HepG2 (cell line): Measurements from ENCODE around the gene GFER. TPM values are rescaled to one million over a fixed set of nuclear protein-coding genes. Genes with fewer than 3 reads are reported as not detected.

Source experiments
- ATAC-seq: fragments of 200-7000 bp; cut with Tn5 transposase; 3 replicates; pipeline ENCODE4 v1.9.1; 2020; ENCODE audit warnings: mild to moderate bottlenecking, moderate library complexity
- BruUV-seq: library from RNA; stranded (reverse); fragments of 400-500 nt; replicated peaks from 2 replicates; lab custom pipeline; 2021; lab: Mats Ljungman, UMichigan
- CTCF ChIA-PET: fragments of 300-600 bp; formaldehyde crosslinking; extraction: SDS; loops from one replicate; lab custom pipeline; 2021; ENCODE audit warnings: low total read pairs, inconsistent platforms, low intra/inter-chr PET ratio; lab: Yijun Ruan, JAX
- POLR2A ChIA-PET: fragments of 350-600 bp; sonication (Branson Sonifier 250); formaldehyde crosslinking; loops from one replicate; lab custom pipeline; 2020; ENCODE audit warnings: antibody characterized with exemption, inconsistent platforms; lab: Yijun Ruan, JAX
- DNase-seq: peaks from one replicate; pipeline ENCODE4 v3.0.0-alpha.2; 2015; ENCODE audit warnings: low spot score
- FAIRE-seq: peaks from 3 replicates; lab custom pipeline; 2011; peaks lifted over from hg19 to GRCh38; lab: Jason Lieb, UNC
- H2AFZ ChIP-seq: one replicate; pipeline ENCODE4 v1.6.1; 2011; ENCODE audit warnings: low read length, inconsistent platforms
- H3K27ac ChIP-seq: fragments of 300-600 bp; 3 replicates; pipeline ENCODE4 v1.8.0; 2011; ENCODE audit warnings: mixed run types, mild to moderate bottlenecking, mixed read lengths, low read length, inconsistent platforms; ENCODE audit not compliant: insufficient read depth; ENCODE audit errors: extremely low read length
- H3K27me3 ChIP-seq, 2 experiments: fragments of 200-600 bp in 1 of 2; 2 replicates in 1 of 2; 3 replicates in 1 of 2; pipeline versions ENCODE4 v1.6.0 to v1.8.0; 2011; ENCODE audit warnings: low read length in 2 of 2, mild to moderate bottlenecking in 2 of 2, moderate library complexity in 2 of 2, inconsistent platforms in 1 of 2; ENCODE audit not compliant: insufficient read depth in 2 of 2, control insufficient read depth in 1 of 2
- H3K36me3 ChIP-seq, 2 experiments: fragments of 200-600 bp in 1 of 2; replicated peaks in 1 of 2; 2 replicates in 1 of 2; 3 replicates in 1 of 2; pipeline versions ENCODE4 v1.5.1 to v1.8.0; 2011; ENCODE audit warnings: low read length in 2 of 2, inconsistent platforms in 1 of 2; ENCODE audit not compliant: insufficient read depth in 2 of 2, control insufficient read depth in 1 of 2
- H3K4me1 ChIP-seq: 2 replicates; pipeline ENCODE4 v1.5.1; 2012; ENCODE audit warnings: low read length, inconsistent platforms; ENCODE audit not compliant: insufficient read depth
- H3K4me2 ChIP-seq: 2 replicates; pipeline ENCODE4 v1.6.0; 2011; ENCODE audit warnings: low read depth, low read length, inconsistent platforms
- H3K4me3 ChIP-seq, 3 experiments: fragments of 200-600 bp in 1 of 3; sonication (generic), shearing (Covaris generic) in 1 of 3; replicated peaks in 1 of 3; 2 replicates each; pipeline ENCODE4 v1.5.1; 2011 to 2016; ENCODE audit warnings: low read length in 3 of 3, inconsistent platforms in 2 of 3, low read depth in 2 of 3, mild to moderate bottlenecking in 2 of 3, control low read depth in 1 of 3, mixed read lengths in 1 of 3; ENCODE audit not compliant: insufficient read depth in 1 of 3
- H3K79me2 ChIP-seq: one replicate; pipeline ENCODE4 v1.6.1; 2011; ENCODE audit warnings: low read length, inconsistent platforms; ENCODE audit not compliant: insufficient read depth
- H3K9ac ChIP-seq: 2 replicates; pipeline ENCODE4 v1.6.0; 2011; ENCODE audit warnings: mild to moderate bottlenecking, low read depth, low read length, inconsistent platforms; ENCODE audit not compliant: insufficient read depth
- H3K9me3 ChIP-seq: 2 replicates; pipeline ENCODE4 v1.5.1; 2012; ENCODE audit warnings: mild to moderate bottlenecking, low read length
- H4K20me1 ChIP-seq: 2 replicates; pipeline ENCODE4 v1.6.0; 2011; ENCODE audit warnings: inconsistent platforms, mild to moderate bottlenecking, low read length, moderate library complexity; ENCODE audit not compliant: insufficient read depth
- HNRNPL ChIP-seq: fragments of 200-400 bp; formaldehyde crosslinking; IDR thresholded peaks from 2 replicates; pipeline ENCODE4 v1.6.1; 2017; ENCODE audit warnings: mild to moderate bottlenecking, low read depth, low read length
- IRF1 ChIP-seq: sonication (generic); formaldehyde crosslinking; IDR thresholded peaks from 2 replicates; pipeline ENCODE4 v1.4.0; 2020; ENCODE audit warnings: low read depth, mild to moderate bottlenecking, missing genetic modification reagents
- ISL2 ChIP-seq: sonication (generic); formaldehyde crosslinking; IDR thresholded peaks from 2 replicates; pipeline ENCODE4 v1.5.0; 2020; ENCODE audit warnings: missing genetic modification reagents
- NR2F2 ChIP-seq: IDR thresholded peaks from 2 replicates; pipeline ENCODE4 v1.6.1; 2012; ENCODE audit warnings: low read depth, inconsistent platforms, borderline replicate concordance
- PHF8 ChIP-seq: sonication (generic); formaldehyde crosslinking; IDR thresholded peaks from 2 replicates; pipeline ENCODE4 v1.5.0; 2020; ENCODE audit warnings: missing genetic modification reagents
- POLR2A ChIP-seq, 2 experiments: IDR thresholded peaks; 2 replicates each; pipeline ENCODE4 v1.6.1; 2011; ENCODE audit warnings: low read depth in 2 of 2, low read length in 2 of 2, mild to moderate bottlenecking in 1 of 2, moderate library complexity in 1 of 2; ENCODE audit not compliant: insufficient read depth in 1 of 2
- RAD21 ChIP-seq: fragments of 450-650 bp; formaldehyde crosslinking; IDR thresholded peaks from 2 replicates; pipeline ENCODE4 v1.5.0; 2020; ENCODE audit warnings: mild to moderate bottlenecking
- RBFOX2 ChIP-seq: fragments of 200-400 bp; formaldehyde crosslinking; IDR thresholded peaks from 2 replicates; pipeline ENCODE4 v1.6.1; 2017; ENCODE audit warnings: low read depth, mild to moderate bottlenecking, low read length
- RBM39 ChIP-seq: fragments of 200-400 bp; formaldehyde crosslinking; IDR thresholded peaks from one replicate; pipeline ENCODE4 v1.6.1; 2018; ENCODE audit warnings: antibody characterized with exemption, mild to moderate bottlenecking, low read depth, low read length; ENCODE audit not compliant: poor library complexity, severe bottlenecking
- RERE ChIP-seq: IDR thresholded peaks from 2 replicates; pipeline ENCODE4 v1.6.1; 2016; ENCODE audit warnings: low read depth, missing genetic modification reagents, missing compliant biosample characterization
- ZNF660 ChIP-seq: sonication (generic); formaldehyde crosslinking; IDR thresholded peaks from 2 replicates; pipeline ENCODE4 v1.5.1; 2020; ENCODE audit warnings: mild to moderate bottlenecking, low read depth, missing genetic modification reagents, borderline replicate concordance
- WGBS: methylation state at CpG from one replicate; pipeline ENCODE4 v1.1.6; 2017; ENCODE audit warnings: low lambda C conversion rate; 5-methylcytosine and 5-hydroxymethylcytosine counted together
- in situ Hi-C: cut with HindIII; loops from 2 replicates; pipeline ENCODE4 v1.10.0; 2017; ENCODE audit warnings: low pct_unique_long_range_greater_than_20kb; ENCODE audit not compliant: extremely low pct_ligation_motif_present
- intact Hi-C: fragments of 100-400 bp; cut with micrococcal nuclease; formaldehyde crosslinking; loops from one replicate; pipeline ENCODE4 v1.10.0; 2022; ENCODE audit not compliant: unreplicated experiment
- polyA plus RNA-seq, 8 experiments: library from polyadenylated mRNA; depleted of rRNA in 3 of 8; stranded (reverse) in 7 of 8; unstranded in 1 of 8; fragments of >200 nt; fragmentation: Illumina TruSeq in 4 of 8; extraction: Trizol in 4 of 8; gene quantifications; 2 replicates each; pipeline versions ENCODE4 v1.2.1 to v1.2.3, GENCODE V29; 2011 to 2016; ENCODE audit warnings: low read depth in 4 of 8, missing spikeins in 1 of 8, mixed read lengths in 1 of 8; ENCODE audit not compliant: insufficient read depth in 1 of 8
- total RNA-seq, 5 experiments: library from RNA; depleted of rRNA; stranded (reverse); fragments of >200 nt; fragmentation: Illumina TruSeq; extraction: Trizol; gene quantifications; 2 replicates each; pipeline ENCODE4 v1.2.3, GENCODE V29; 2016; ENCODE audit warnings: low read depth in 1 of 5

The GFER gene
- total and polyA plus RNA-seq, 2 of the 13 experiments (the other 11 are each of a cell fraction or from before 2014, with no cell fraction given), result 28.6 to 71.7 TPM

GRCh38 chr16:1992704-1993317, 8.8 kb downstream of the GFER start:
- Histone ChIP-seq H3K4me1 (peaks cover 46% of the 10 kb centered on the region), H3K36me3 (no peaks in the 10 kb centered on the region; a peak in 2 of 5 replicates), H4K20me1 (no peaks in the 10 kb centered on the region), H3K4me2 (no peak overlapping the region), H3K4me3 (0 out of 6 replicates have a peak overlapping the region, but pooled peaks of 1 of the 3 experiments have one; percentile 5), H3K79me2 (no peaks in the 10 kb centered on the region), H3K27me3 (peaks cover 0 to 8% of the 10 kb centered on the region in 2 experiments; a peak in 2 of 5 replicates)
- intact Hi-C loops (no loop called here), in situ Hi-C loops (no loop called here)
- FAIRE-seq, result no peak
- no TSS peak for BruUV-seq
- ATAC-seq, result no peak
- POLR2A ChIA-PET, result interaction anchor here (0.9 to 2.6 kb wide), 4 partner anchors 8 to 52 kb away, joined by 3 to 16 read pairs (median 10); partner anchors contain the start of genes GFER, RPS2 and TBL3
- 90% methylated on average over 21 of the region's 50 CpGs for WGBS
- DNase-seq, result no peak
- 0 out of 2 replicates have a peak, but pooled peaks have one; percentile 22 for TF ChIP-seq HNRNPL
- TF ChIP-seq NR2F2, result no peak
- TF ChIP-seq RBFOX2, result no peak
- 0 out of 2 replicates have a peak, but pooled peaks have one; percentile 3 for TF ChIP-seq PHF8 (CRISPR knock-in tag)
- TF ChIP-seq, all 625 proteins: peak for 2
- Histone ChIP-seq H3K9me3 (no peaks in the 10 kb centered on the region), H3K9ac (no peak overlapping the region), H3K27ac (no peak overlapping the region), H2AFZ (no peak overlapping the region)
- CTCF ChIA-PET, result no interaction called here

GRCh38 chr16:1993731-1994131, 9.7 kb downstream of the GFER start:
- Histone ChIP-seq H3K36me3 (peaks cover 0 to 4% of the 10 kb centered on the region in 2 experiments; a peak in 2 of 5 replicates), H4K20me1 (no peaks in the 10 kb centered on the region), H3K4me1 (peaks cover 37% of the 10 kb centered on the region), H3K79me2 (no peaks in the 10 kb centered on the region), H3K9ac (no peak overlapping the region), H2AFZ (no peak overlapping the region), H3K27me3 (peaks cover 0 to 8% of the 10 kb centered on the region in 2 experiments; a peak in 2 of 5 replicates), H3K27ac (no peak overlapping the region), H3K9me3 (no peaks in the 10 kb centered on the region), H3K4me2 (peak overlapping the region; percentile 34; the same call in 1 of the 2 replicates), H3K4me3 (peak overlapping the region in 1 of 3 experiments; percentile 5; a peak in 1 of 6 replicates)
- intact Hi-C loops, result no loop called here
- ChIA-PET POLR2A (interaction anchor here (0.8 to 2.6 kb wide), 8 partner anchors 9 to 161 kb away, joined by 3 to 16 read pairs (median 7); partner anchors contain the start of genes GFER, RPS2 and TRAF7), CTCF (no interaction called here)
- WGBS, result 7% methylated on average over 2 of the region's 2 CpGs
- in situ Hi-C loops, result no loop called here
- ATAC-seq (peak; percentile 68), FAIRE-seq (peak; percentile 82), DNase-seq (peak; percentile 79)
- BruUV-seq, result no TSS peak
- TF ChIP-seq RAD21 (CRISPR knock-in tag) (no peak), RBM39 (no peak), ZNF660 (CRISPR knock-in tag) (no peak), POLR2A (IDR thresholded peaks at IDR 0.05; ENCODE audit: insufficient read depth in 1 of 2, low read depth in 2 of 2, low read length in 2 of 2) (0 out of 4 replicates have a peak, but pooled peaks of 1 of the 2 experiments have one; percentile 29), RERE (CRISPR knock-in tag) (no peak), IRF1 (no peak), ISL2 (CRISPR knock-in tag) (no peak)
